Activated B cell treated with CpG ODN at 0.5 μM for 24 hours (primary cell): Measurements from ENCODE around the gene MC4R. TPM values are rescaled to one million over a fixed set of nuclear protein-coding genes. Genes with fewer than 3 reads are reported as not detected.
"Not testable (repeated sequence)": the region's sequence is repeated elsewhere in the genome, so short reads cannot be mapped to it uniquely, and the experiment has no call there.

Source experiments
- ATAC-seq: fragments of 200-7000 bp; cut with Tn5 transposase; one replicate; pipeline ENCODE4 v1.10.0; 2021; ENCODE audit warnings: low read depth, mild to moderate bottlenecking, moderate library complexity
- CTCF ChIA-PET: fragments of 350-600 bp; sonication (Branson Sonifier 250); formaldehyde crosslinking; loops from one replicate; lab custom pipeline; 2021; ENCODE audit warnings: antibody characterized with exemption; lab: Charles Lee
- POLR2A ChIA-PET: fragments of 350-600 bp; sonication (Branson Sonifier 250); formaldehyde crosslinking; loops from one replicate; lab custom pipeline; 2021; ENCODE audit warnings: antibody characterized with exemption; lab: Charles Lee
- DNase-seq: peaks from one replicate; pipeline ENCODE4 v3.0.0; 2022
- H3K27ac Mint-ChIP-seq: one replicate; pipeline ENCODE4 v1.8.0; 2020; ENCODE audit warnings: mixed read lengths
- H3K27me3 Mint-ChIP-seq: one replicate; pipeline ENCODE4 v1.8.0; 2021; ENCODE audit warnings: mixed read lengths
- H3K36me3 Mint-ChIP-seq: one replicate; pipeline ENCODE4 v1.8.0; 2021; ENCODE audit warnings: low read depth, mixed read lengths
- H3K4me1 Mint-ChIP-seq: one replicate; pipeline ENCODE4 v1.8.0; 2021; ENCODE audit warnings: mixed read lengths
- H3K4me3 Mint-ChIP-seq: one replicate; pipeline ENCODE4 v1.8.0; 2020; ENCODE audit warnings: mild to moderate bottlenecking, mixed read lengths
- H3K9me3 Mint-ChIP-seq: one replicate; pipeline ENCODE4 v1.8.0; 2020; ENCODE audit warnings: mixed read lengths
- intact Hi-C: fragments of 100-400 bp; cut with micrococcal nuclease; formaldehyde crosslinking; loops from one replicate; pipeline ENCODE4 v1.15.1; 2024
- total RNA-seq: library from RNA; stranded (reverse); gene quantifications from 2 replicates; pipeline ENCODE4 v1.2.3, GENCODE V29; 2022
- TF ChIP-seq, protein P1 (sequence below): fragments of 200-600 bp; IDR thresholded peaks from one replicate; pipeline ENCODE4 v1.8.0; 2022; ENCODE audit warnings: antibody characterized with exemption, mild to moderate bottlenecking

The MC4R gene
- not detected in 2 replicates for total RNA-seq

- no peaks in the 10 kb centered on the region for H3K9me3 Mint-ChIP-seq
- ChIA-PET CTCF (no interaction called here), POLR2A (no interaction called here)
- peaks cover 4% of the 10 kb centered on the region for H3K4me1 Mint-ChIP-seq
- intact Hi-C loops: no loop called here
- H3K27me3 Mint-ChIP-seq: no peaks in the 10 kb centered on the region
- no peak for DNase-seq
- TF ChIP-seq, protein P1, sequence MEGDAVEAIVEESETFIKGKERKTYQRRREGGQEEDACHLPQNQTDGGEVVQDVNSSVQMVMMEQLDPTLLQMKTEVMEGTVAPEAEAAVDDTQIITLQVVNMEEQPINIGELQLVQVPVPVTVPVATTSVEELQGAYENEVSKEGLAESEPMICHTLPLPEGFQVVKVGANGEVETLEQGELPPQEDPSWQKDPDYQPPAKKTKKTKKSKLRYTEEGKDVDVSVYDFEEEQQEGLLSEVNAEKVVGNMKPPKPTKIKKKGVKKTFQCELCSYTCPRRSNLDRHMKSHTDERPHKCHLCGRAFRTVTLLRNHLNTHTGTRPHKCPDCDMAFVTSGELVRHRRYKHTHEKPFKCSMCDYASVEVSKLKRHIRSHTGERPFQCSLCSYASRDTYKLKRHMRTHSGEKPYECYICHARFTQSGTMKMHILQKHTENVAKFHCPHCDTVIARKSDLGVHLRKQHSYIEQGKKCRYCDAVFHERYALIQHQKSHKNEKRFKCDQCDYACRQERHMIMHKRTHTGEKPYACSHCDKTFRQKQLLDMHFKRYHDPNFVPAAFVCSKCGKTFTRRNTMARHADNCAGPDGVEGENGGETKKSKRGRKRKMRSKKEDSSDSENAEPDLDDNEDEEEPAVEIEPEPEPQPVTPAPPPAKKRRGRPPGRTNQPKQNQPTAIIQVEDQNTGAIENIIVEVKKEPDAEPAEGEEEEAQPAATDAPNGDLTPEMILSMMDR: no peak
- no peak for ATAC-seq
- no peak within 1 kb of the TSS for H3K4me3 Mint-ChIP-seq
- H3K27ac Mint-ChIP-seq: no peak within 1 kb of the TSS
- no peaks in the 10 kb centered on the region for H3K36me3 Mint-ChIP-seq
Observed at GRCh38 chr18:60372596-60372995, at the start of gene MC4R. Gene MC4R, minus strand, starts transcription at chr18:60372775. Its CDS starts 426 bp downstream, at chr18:60372349.

DNA sequence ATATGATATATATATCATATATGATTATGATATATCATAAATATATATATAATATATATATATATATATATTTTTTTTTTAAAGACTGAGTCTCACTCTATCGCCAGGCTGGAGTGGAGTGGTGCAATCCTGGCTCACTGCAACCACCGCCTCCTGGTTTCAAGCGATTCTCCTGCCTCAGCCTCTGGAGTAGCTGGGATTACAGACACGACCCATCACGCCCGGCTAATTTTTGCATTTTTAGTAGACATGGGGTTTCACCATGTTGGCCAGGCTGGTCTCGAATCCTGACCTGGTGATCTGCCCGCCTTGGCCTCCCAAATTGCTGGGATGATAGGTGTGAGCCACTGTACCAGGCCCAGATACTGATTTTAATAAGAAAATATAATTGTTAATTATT, 49.7 kb upstream of the MC4R start:
- DNase-seq, H3K27me3 Mint-ChIP-seq, H3K4me3 Mint-ChIP-seq, CTCF ChIA-PET, H3K9me3 Mint-ChIP-seq, H3K36me3 Mint-ChIP-seq, H3K27ac Mint-ChIP-seq, ATAC-seq, POLR2A ChIA-PET, intact Hi-C loops, H3K4me1 Mint-ChIP-seq: not testable (repeated sequence)

- ATAC-seq (no peak), DNase-seq (no peak)
- H3K9me3 Mint-ChIP-seq: no peaks in the 10 kb centered on the region
- no peak overlapping the region for H3K4me3 Mint-ChIP-seq
- H3K36me3 Mint-ChIP-seq: no peaks in the 10 kb centered on the region
- no peak overlapping the region for H3K27ac Mint-ChIP-seq
- intact Hi-C loops: no loop called here
- TF ChIP-seq, protein P1: no peak
- CTCF ChIA-PET: no interaction called here
- no peaks in the 10 kb centered on the region for H3K27me3 Mint-ChIP-seq
- POLR2A ChIA-PET: no interaction called here
- H3K4me1 Mint-ChIP-seq: no peaks in the 10 kb centered on the region
Observed at GRCh38 chr18:60421356-60422118, 49.0 kb upstream of the MC4R start.

GRCh38 chr18:60417946-60418345, 45.4 kb upstream of the MC4R start:
- DNase-seq: no peak

DNA sequence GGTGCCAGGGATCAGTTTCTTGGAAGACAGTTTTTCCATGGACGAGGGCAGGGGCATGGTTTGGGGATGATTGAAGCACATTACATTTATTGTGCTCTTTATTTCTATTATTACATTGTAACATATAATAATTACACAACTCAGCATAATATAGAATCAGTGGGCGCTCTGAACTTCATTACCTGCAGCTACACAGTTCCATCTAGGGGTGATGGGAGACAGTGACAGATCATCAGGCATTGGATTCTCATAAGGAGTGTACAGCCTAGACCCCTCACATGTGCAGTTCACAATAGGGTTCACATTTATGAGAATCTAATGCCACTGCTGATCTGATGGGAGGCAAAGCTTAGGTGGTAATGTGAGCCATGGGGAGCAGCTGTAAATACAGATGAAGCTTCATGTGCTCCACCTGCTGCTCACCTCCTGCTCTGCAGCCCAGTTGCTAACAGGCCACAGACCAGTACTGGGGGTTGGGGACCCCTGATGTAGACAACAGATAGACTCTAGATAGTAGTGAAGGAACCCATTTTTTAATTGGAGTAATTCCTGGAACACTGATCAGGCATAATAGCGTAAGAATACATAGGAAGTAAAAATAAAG, 41.5 kb upstream of the MC4R start:
- no peak for ATAC-seq
- TF ChIP-seq, protein P1: no peak
- no peak for DNase-seq
- intact Hi-C loops: loop anchor here (2.0 to 10.0 kb wide), 4 partner anchors 319 to 1169 kb away; no protein-coding TSS in a partner anchor
- POLR2A ChIA-PET: no interaction called here
- no peaks in the 10 kb centered on the region for H3K36me3 Mint-ChIP-seq
- no peak overlapping the region for H3K27ac Mint-ChIP-seq
- H3K9me3 Mint-ChIP-seq: no peaks in the 10 kb centered on the region
- CTCF ChIA-PET: interaction anchor here (0.6 to 1.4 kb wide), 3 partner anchors 418 to 631 kb away, joined by 4 to 7 read pairs (median 5); no protein-coding TSS in a partner anchor
- no peak overlapping the region for H3K4me3 Mint-ChIP-seq
- no peaks in the 10 kb centered on the region for H3K4me1 Mint-ChIP-seq
- H3K27me3 Mint-ChIP-seq: no peaks in the 10 kb centered on the region

More at GRCh38 chr18:60417946-60418345, 45.4 kb upstream of the MC4R start:
- no peaks in the 10 kb centered on the region for H3K4me1 Mint-ChIP-seq
- TF ChIP-seq, protein P1: no peak
- H3K36me3 Mint-ChIP-seq: no peaks in the 10 kb centered on the region
- H3K9me3 Mint-ChIP-seq: no peaks in the 10 kb centered on the region
- intact Hi-C loops: loop anchor here (10.0 kb wide), 2 partner anchors 323 to 1173 kb away; no protein-coding TSS in a partner anchor
- no peaks in the 10 kb centered on the region for H3K27me3 Mint-ChIP-seq
- H3K27ac Mint-ChIP-seq: no peak overlapping the region
- no peak for ATAC-seq
- ChIA-PET CTCF (no interaction called here), POLR2A (no interaction called here)
- no peak overlapping the region for H3K4me3 Mint-ChIP-seq
